Measurements from ENCODE around the gene FCRL1.

- no peak for TF ChIP-seq POLR2AphosphoS5 (IDR thresholded peaks at IDR 0.05; ENCODE audit: insufficient read depth, low read depth, low read length)
- TF ChIP-seq CTCF (IDR thresholded peaks at IDR 0.05; ENCODE audit: extremely low read depth in 1 of 2, insufficient read depth in 1 of 2, low read depth in 1 of 2, low read length in 2 of 2) = no peak
- no peak for TF ChIP-seq POLR2A (IDR thresholded peaks at IDR 0.05; ENCODE audit: low read depth, low read length)
These were observed 13.2 kb upstream of the FCRL1 start for GRCh38 chr1:157833145-157833544.
